ENCODE measurements around the gene MTA3.
A peak's percentile ranks its signal among the peaks of the same experiment; 100 is the strongest.
"Not testable (repeated sequence)": the region's sequence is repeated elsewhere in the genome, so short reads cannot be mapped to it uniquely, and the experiment has no call there.

MTA3 gene

GRCh38 chr2:42568401-42569115 is at the start of gene MTA3:
MTA3 (plus strand) TSS chr2:42568632; CDS start chr2:42568746, 114 bp downstream.
- peak; percentile 73 for DNase-seq
- peak; percentile 58 for ATAC-seq

GRCh38 chr2:42519624-42520023 is 48.8 kb upstream of the MTA3 start:
- DNase-seq = no peak
- ATAC-seq = no peak

- no peak for DNase-seq
- no peak for ATAC-seq
Observed at GRCh38 chr2:42522035-42522434, 46.4 kb upstream of the MTA3 start.

DNA sequence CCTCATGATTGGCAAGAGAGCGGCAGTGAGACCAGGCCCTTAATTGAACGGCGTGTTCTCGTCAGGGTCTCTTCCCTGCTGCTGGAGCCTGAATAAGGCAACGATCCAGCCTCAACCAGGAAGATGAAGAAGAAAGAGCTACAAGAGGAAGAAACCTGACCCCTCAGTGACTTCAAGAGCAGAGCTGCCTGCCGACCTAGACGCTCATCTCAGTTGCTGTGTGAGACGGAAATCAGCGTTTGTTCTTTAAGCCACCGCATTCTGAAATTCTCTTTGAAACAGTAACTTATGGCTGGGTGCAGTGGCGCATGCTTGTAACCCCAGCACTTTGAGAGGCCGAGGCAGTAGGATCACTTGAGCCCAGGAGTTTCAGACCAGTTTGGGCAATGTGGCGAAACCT is 45.1 kb upstream of the MTA3 start:
- ATAC-seq = no peak

GRCh38 chr2:42532397-42532796 is 36.0 kb upstream of the MTA3 start:
- DNase-seq (no peak), ATAC-seq (no peak)

More for the DNA sequence above, 45.1 kb upstream of the MTA3 start:
- no peak for DNase-seq

GRCh38 chr2:42537493-42537892 is 30.9 kb upstream of the MTA3 start:
- DNase-seq (no peak), ATAC-seq (no peak)

DNA sequence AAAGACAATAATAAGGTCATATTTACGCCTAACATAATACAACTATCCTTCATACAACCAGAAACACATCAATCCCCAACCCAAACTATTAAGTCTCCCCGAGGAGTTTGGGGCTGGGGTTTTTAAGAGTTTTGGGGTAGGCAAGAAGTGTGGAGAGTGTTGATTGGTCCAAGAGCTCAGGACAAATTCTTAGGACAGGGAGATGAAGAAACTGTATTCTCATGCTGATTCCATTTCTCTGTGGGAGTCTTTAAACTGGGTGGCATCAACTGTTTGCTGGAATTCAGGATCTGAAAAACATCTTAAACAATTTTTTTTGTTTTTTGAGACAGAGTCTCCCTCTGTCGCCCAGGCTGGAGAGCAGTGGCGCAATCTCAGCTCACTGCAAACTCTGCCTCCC is 25.6 kb upstream of the MTA3 start:
- ATAC-seq (no peak), DNase-seq (no peak)

- no peak for DNase-seq
- no peak for ATAC-seq
Observed at GRCh38 chr2:42545023-42545721, 23.3 kb upstream of the MTA3 start.

DNA sequence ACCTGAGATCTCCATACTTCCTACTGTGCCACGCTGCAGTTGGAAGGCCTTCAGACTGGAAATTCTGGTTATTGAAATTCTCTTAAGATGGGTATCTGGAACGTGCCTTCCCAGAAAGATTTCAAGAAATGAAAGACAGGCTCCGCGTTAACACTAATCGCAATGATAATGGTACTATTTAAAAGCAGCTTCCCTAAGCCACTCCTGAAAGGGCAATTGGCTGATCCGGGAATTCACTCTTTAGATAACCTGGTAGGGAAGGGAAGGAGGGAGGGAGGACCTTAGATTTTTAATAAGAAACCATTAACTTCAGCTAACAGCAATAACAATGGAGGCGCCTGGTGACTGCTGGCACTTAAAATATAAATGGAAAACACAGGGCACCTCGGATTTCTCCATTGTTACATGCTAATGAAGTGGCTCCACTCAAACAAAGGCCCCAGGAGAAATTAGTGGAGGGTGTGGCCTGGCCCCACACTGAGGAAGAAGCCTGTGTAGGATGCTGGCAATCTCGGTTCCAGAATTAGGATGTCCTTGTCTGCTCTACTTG is 22.5 kb upstream of the MTA3 start:
- no peak for DNase-seq
- ATAC-seq = no peak

DNA sequence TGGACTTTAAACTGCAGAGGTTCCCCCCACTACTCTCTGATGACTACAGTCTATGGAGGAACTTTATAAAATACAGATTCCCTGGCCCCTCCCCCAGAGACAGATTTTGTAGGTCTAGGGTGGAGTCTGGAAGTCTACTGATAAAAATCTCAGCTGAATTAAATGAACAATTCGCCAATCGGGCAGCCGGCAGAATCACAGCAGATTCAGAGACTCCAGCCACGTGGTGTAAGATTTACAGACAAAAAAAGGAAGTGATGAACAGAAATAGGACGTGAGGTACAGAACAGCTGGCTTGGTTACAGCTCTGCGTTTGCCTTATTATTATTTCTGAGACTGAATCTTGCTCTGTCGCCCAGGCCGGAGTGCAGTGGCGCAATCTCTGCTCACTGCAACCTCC is 21.4 kb upstream of the MTA3 start:
- ATAC-seq (no peak), DNase-seq (no peak)

- ATAC-seq (no peak), DNase-seq (no peak)
Observed at GRCh38 chr2:42547446-42548295, 20.8 kb upstream of the MTA3 start.

DNA sequence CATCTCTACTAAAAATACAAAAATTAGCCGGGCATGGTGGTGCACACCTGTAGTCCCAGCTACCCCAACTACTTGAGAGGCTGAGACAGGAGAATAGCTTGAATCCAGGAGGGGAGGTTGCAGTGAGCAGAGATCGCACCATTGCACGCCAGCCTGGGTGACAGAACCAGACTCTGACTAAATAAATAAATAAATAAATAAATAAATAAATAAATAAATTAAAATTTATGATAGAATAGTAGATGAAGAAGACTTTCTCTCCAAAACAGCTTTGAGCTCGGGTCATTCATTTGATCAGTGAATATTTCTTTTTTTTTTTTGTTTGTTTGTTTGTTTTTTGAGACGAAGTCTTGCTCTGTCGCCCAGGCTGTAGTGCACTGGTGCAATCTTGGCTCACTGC is 17.6 kb upstream of the MTA3 start:
- DNase-seq (no peak), ATAC-seq (no peak)

- DNase-seq (no peak), ATAC-seq (no peak)
Observed at GRCh38 chr2:42554392-42554791, 14.0 kb upstream of the MTA3 start.

GRCh38 chr2:42556315-42556890 is 12.0 kb upstream of the MTA3 start:
- no peak for ATAC-seq
- DNase-seq = no peak

- DNase-seq (no peak), ATAC-seq (no peak)
Observed at GRCh38 chr2:42557306-42557705, 11.1 kb upstream of the MTA3 start.

DNA sequence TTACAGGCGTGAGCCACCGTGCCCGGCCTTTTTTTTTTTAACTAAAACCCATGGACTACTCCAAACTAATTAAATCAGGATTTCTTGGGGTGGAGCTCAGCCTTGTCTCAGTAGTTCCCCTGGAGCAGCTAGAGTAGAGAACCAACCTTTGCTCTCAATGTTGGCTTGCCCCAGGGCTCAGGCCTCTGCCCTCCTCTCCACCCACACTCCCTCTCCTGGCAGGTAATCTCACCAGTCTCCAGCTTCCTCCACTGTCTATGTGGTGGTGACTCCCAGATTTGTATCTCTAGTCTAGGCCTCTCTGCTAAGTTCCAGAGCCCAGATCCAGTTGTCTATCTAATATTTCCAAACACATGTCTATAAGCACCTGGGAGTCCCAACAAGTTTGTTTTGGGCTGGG is 9.6 kb upstream of the MTA3 start:
- DNase-seq = no peak
- no peak for ATAC-seq

DNA sequence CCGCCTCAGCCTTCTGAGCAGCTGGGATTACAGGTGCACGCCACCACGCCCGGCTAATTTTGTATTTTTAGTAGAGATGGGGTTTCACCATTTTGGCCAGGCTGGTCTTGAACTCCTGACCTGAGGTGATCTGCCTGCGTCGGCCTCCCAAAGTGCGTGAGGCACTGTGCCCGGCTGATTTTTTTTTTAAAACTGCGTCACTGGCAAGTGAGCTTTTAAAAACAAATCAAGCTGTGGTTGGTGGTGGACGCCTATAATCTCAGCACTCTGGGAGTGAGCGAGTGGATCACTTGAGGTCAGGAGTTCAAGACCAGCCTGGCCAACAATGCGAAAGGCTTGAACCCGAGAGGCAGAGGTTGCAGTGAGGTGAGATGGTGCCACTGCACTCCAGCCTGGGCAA is 8.3 kb upstream of the MTA3 start:
- not testable (repeated sequence) for ATAC-seq

GRCh38 chr2:42560899-42561298 is 7.5 kb upstream of the MTA3 start:
- ATAC-seq (no peak), DNase-seq (no peak)

More for the DNA sequence above, 8.3 kb upstream of the MTA3 start:
- DNase-seq = not testable (repeated sequence)

DNA sequence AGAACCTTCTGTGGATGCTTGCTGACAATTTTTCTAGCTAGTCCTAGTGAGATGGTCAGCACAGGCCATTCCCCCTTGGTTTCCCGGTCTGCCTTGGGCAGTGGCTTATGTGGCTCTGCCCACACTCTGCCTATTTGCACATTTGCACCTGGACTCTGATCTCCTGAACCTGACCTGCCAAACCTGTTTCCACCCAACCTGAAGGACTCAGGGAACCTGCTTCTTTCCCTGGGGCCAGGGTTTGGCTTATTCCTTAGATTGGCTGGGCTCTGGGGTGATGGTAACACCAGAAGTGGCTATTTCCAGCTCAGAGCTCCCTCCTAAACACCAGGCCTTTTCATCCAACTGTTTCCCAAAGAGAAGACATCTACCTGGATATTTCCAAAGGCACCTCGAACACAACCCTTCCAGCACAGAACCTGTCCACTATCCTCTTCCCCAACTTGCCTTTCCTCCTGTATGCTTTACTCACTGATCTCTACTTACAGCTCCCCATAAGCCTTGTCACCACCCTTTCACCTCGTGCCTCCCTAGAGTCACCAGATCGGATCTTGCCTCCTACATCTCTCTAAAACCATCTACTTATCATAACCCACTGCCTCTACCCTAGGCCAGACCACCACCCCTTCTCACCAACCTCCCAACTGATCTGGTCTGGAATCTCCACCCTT is 5.8 kb upstream of the MTA3 start:
- DNase-seq (no peak), ATAC-seq (no peak)

GRCh38 chr2:42566025-42566424 is 2.4 kb upstream of the MTA3 start:
- DNase-seq (no peak), ATAC-seq (no peak)

GRCh38 chr2:42566837-42567321 is 1.6 kb upstream of the MTA3 start:
- DNase-seq (no peak), ATAC-seq (no peak)

DNA sequence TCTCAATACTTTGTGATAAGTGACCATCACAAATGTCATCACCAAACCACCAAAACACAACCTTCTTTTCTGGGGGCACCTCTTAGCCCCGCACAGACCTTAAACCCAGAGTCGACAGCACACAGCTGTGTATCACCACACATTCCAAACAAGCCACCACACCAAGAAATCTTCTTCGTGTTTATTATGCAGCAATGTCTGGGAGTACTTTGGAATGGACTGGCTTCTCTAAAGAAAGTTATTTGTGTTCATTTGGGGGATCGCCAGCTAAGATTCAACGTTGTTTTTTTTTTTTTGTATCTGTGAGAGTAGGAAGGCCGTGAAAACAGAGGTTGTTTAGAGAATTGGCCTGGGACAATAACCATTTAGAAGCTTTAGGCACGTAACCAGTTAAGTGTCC is 1.1 kb upstream of the MTA3 start:
- DNase-seq = no peak
- ATAC-seq = no peak

Data from stimulated activated naive CD8-positive, alpha-beta T cell treated with anti-CD3 and anti-CD28 coated beads, Interleukin-15, Interleukin-2, amounts not matched to agents 100 U/mL and 50 U/mL, for 24 hours (primary cell).